AG09309 (cell line): ENCODE data around the gene FBXL19.

Experiments used
- DNase-seq: peaks from one replicate; pipeline ENCODE4 v3.0.0-alpha.2; 2010; ENCODE audit warnings: low read depth
- H3K4me3 ChIP-seq: 2 replicates; pipeline ENCODE4 v1.5.1; 2011; ENCODE audit warnings: mild to moderate bottlenecking, low read depth, low read length, moderate library complexity; ENCODE audit not compliant: control insufficient read depth
- TF ChIP-seq, protein P1 (sequence below): IDR thresholded peaks from 2 replicates; pipeline ENCODE4 v1.5.1; 2011; ENCODE audit warnings: mild to moderate bottlenecking, low read depth, low read length, inconsistent platforms; ENCODE audit not compliant: insufficient read depth, control insufficient read depth; ENCODE audit errors: missing control alignments

FBXL19 gene

DNA sequence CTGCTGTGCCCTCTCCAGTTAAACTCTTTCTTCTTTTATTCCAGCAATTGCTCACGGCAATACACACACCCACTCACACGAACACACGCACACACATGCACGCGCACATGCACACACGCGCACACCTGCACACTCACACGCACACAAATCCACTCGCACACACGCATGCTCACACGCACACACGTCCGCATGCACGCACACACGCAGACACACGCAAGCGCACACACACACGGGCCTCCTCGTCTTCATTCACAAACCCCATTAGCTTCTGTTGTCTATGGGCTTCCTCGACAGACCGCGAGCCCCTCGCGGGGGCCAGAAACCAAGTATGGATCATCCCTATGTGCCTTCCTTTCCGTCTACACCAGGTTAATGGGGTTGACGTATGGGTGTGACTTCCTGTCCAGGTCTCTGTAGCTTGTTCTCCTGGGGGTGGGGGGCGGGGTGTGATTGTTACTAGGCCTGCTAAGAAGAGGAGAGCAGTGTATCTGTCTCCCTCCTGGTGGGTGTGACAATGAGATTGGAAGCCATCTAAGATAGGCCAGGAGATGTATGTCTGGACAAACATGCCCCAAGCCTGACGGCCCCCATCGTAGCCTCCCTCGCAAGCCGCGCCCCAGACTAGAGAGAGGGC lies 27.6 kb upstream of the FBXL19 start:
- TF ChIP-seq, protein P1, sequence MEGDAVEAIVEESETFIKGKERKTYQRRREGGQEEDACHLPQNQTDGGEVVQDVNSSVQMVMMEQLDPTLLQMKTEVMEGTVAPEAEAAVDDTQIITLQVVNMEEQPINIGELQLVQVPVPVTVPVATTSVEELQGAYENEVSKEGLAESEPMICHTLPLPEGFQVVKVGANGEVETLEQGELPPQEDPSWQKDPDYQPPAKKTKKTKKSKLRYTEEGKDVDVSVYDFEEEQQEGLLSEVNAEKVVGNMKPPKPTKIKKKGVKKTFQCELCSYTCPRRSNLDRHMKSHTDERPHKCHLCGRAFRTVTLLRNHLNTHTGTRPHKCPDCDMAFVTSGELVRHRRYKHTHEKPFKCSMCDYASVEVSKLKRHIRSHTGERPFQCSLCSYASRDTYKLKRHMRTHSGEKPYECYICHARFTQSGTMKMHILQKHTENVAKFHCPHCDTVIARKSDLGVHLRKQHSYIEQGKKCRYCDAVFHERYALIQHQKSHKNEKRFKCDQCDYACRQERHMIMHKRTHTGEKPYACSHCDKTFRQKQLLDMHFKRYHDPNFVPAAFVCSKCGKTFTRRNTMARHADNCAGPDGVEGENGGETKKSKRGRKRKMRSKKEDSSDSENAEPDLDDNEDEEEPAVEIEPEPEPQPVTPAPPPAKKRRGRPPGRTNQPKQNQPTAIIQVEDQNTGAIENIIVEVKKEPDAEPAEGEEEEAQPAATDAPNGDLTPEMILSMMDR: no peak
- H3K4me3 ChIP-seq: peak overlapping the region; percentile 59
- DNase-seq: no peak

GRCh38 chr16:30896261-30896888 lies 27.0 kb upstream of the FBXL19 start, which contains the start of gene CTF1:
Gene CTF1, plus strand, starts transcription at chr16:30896614. Its CDS starts 30 bp downstream, at chr16:30896644.
- peak; percentile 57 for DNase-seq
- TF ChIP-seq, protein P1: no peak
- H3K4me3 ChIP-seq: peak within 1 kb of the TSS; percentile 59

DNA sequence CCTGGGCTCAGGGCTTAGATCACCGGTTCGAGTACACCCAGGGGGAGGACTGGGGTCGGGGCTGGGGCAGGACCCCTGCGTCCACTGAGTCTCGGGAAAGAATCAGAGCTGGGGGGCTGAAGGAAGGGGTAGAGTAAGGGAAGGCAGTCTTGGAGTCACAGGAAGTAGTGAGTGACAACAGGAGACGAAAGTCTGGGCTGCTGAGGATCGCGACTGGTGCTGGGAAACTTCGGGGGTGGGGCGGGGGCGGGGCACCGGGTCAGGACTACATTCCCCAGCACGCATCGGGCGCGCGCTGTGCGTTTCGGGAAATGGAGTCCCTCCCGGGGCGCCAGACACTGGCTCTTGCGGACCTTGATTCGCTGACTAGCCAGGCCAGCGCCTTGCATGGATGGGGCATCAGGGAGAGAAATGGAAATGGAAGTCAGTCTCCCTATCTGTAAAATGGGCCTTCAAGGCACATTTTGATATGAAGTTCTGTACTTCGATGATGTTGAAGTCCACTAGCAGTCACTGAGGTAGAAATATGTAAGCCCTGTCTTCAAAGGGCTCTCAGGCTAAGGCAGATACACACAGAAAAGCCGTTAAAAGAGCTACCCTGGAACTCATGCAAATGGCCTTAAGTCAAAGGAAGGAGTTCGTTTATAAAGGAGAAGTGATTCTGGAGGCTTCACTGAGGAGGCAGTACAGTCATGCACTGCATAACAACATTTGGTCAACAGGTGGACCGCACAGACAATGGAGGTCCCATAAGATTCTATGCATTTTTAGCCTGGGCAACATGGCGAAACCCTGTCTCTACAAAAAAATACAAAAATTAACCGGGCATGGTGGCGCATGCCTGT lies 26.3 kb upstream of the FBXL19 start:
- H3K4me3 ChIP-seq: peak overlapping the region; percentile 59
- peak; percentile 52 for DNase-seq
- TF ChIP-seq, protein P1: no peak

DNA sequence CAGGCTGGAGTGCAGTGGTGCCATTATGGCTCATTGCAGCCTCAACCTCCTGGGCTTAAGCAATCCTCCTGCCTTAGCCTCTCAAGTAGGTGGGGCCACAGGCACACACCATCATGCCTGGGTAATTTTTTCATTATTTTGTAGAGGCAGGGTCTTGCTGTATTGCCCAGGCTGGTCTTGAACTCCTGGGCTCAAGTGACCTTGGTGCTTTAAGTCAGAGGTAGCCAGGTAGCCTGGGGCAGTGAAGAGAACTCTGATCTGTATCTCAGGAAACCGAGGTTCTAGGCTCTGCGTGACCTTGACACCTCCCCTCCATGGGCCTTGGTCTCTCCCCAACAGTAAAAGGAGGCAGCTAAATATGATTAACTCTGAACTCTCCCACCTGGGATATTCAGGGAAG lies 23.6 kb upstream of the FBXL19 start:
- TF ChIP-seq, protein P1: no peak
- no peak overlapping the region for H3K4me3 ChIP-seq

DNA sequence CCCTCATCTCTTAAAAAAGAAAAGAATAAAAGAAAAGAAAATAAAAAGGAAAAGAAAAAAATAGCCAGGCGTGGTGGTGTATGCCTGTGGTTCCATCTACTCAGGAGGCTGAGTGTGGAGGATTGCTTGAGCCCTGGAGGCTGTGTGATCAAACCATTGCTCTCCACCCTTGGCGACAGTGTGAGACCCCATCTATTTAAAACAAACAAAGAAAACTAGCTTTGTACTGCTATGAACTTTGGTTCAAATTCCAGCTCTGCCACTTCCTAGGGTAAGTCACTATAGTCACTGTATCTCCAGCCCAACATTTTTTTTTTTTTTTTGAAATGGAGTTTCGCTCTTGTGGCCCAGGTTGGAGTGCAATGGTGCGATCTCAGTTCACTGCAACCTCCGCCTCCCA lies 22.8 kb upstream of the FBXL19 start:
- DNase-seq: no peak
- no peak overlapping the region for H3K4me3 ChIP-seq
- TF ChIP-seq, protein P1: no peak

More for the DNA sequence above, 23.6 kb upstream of the FBXL19 start:
- DNase-seq: no peak

DNA sequence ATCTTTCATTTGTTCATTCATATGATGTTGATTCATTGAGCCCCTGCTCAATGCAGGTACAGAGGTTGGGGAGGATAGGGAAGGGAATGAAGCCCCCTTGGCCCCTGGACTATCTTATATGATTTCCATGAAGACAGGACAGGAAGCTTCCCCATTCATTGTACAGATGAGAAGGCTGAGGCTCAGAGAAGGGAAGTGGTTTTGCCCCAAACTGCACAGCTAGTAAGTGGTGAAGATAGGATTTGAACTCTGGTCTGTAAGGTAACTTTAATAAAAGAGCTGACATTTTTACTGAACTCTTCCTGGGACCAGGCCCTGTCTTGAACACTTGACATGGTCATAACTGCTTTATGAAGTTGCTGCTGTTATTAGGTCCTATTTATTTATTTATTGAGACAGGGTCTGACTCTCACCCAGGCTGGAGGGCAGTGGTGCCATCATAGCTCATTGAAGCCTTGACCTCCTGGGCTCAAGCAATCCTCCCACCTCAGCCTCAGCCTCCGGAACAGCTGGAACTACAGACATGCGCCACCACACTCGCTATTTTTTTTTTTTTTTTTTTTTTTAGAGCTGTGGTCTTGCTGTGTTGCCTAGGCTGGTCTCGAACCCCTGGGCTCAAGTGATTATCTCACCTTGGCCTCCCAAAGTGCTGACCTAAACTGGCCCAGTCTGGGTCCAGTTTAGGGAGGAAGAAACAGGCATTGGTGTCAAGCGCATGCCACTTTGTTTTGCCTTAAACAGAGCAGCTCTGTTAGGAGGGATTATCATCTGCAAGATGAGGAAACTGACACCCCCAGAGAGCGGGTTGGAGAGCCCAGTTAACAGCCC lies 22.0 kb upstream of the FBXL19 start:
- peak overlapping the region; percentile 31 for H3K4me3 ChIP-seq
- TF ChIP-seq, protein P1: no peak
- no peak for DNase-seq
